BLaER1 (cell line): Measurements from ENCODE around the gene SLC1A5.

Experiments used
- H3K27ac ChIP-seq: shearing (Covaris generic); formaldehyde crosslinking; 2 replicates; pipeline ENCODE4 v1.8.1; 2022
- H3K27me3 ChIP-seq: shearing (Covaris generic); formaldehyde crosslinking; 2 replicates; pipeline ENCODE4 v1.8.1; 2022
- H3K36me3 ChIP-seq: shearing (Covaris generic); formaldehyde crosslinking; 2 replicates; pipeline ENCODE4 v1.8.1; 2022
- H3K4me1 ChIP-seq: shearing (Covaris generic); formaldehyde crosslinking; 2 replicates; pipeline ENCODE4 v1.8.1; 2022
- H3K4me2 ChIP-seq: shearing (Covaris generic); formaldehyde crosslinking; 2 replicates; pipeline ENCODE4 v1.8.1; 2022
- H3K4me3 ChIP-seq: shearing (Covaris generic); formaldehyde crosslinking; 2 replicates; pipeline ENCODE4 v1.8.1; 2022
- H3K9ac ChIP-seq: shearing (Covaris generic); formaldehyde crosslinking; 2 replicates; pipeline ENCODE4 v1.8.1; 2022
- H3K9me3 ChIP-seq: shearing (Covaris generic); formaldehyde crosslinking; 2 replicates; pipeline ENCODE4 v1.8.1; 2022
- H4K20me1 ChIP-seq: shearing (Covaris generic); formaldehyde crosslinking; 2 replicates; pipeline ENCODE4 v1.8.1; 2022
- Cebpa-rat ChIP-seq: shearing (Covaris generic); IDR thresholded peaks from 2 replicates; pipeline ENCODE4 v1.8.1; 2022

The SLC1A5 gene

DNA sequence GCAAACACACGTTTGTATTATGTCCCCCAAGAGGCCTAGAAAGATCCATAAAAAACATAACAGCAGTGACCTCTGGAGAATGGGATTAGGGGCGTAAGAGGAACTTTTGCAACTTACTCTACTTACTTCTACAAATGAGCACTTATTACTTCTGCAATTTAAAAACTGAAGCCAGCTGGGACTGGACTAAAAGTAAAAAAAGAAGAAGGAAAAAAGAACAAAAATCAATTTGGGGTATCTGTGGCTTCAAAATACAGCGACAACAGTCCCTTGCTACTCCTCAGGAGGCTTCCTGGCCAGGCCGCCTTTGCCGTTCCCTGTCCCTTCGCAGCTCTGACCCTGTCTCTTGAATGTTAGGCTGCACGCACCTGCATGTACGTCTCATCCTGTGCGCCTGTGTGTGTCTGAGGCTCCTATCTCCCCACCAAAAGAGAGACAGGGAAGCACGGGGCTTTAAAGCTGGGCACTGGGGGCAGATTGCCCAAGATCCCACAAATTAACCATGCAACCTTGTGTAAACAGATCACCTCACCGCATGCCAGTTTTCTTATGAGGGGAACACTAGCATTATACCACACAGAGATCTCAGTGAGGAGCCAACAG, 54.6 kb downstream of the SLC1A5 start:
- Histone ChIP-seq H3K27ac (no peak overlapping the region), H3K4me1 (peaks cover 53% of the 10 kb centered on the region), H3K4me2 (no peak overlapping the region), H3K36me3 (peaks cover 99% of the 10 kb centered on the region), H3K9ac (no peak overlapping the region), H4K20me1 (peaks cover 100% of the 10 kb centered on the region), H3K4me3 (no peak overlapping the region), H3K27me3 (no peaks in the 10 kb centered on the region), H3K9me3 (no peaks in the 10 kb centered on the region)
- TF ChIP-seq Cebpa-rat, result no peak

DNA sequence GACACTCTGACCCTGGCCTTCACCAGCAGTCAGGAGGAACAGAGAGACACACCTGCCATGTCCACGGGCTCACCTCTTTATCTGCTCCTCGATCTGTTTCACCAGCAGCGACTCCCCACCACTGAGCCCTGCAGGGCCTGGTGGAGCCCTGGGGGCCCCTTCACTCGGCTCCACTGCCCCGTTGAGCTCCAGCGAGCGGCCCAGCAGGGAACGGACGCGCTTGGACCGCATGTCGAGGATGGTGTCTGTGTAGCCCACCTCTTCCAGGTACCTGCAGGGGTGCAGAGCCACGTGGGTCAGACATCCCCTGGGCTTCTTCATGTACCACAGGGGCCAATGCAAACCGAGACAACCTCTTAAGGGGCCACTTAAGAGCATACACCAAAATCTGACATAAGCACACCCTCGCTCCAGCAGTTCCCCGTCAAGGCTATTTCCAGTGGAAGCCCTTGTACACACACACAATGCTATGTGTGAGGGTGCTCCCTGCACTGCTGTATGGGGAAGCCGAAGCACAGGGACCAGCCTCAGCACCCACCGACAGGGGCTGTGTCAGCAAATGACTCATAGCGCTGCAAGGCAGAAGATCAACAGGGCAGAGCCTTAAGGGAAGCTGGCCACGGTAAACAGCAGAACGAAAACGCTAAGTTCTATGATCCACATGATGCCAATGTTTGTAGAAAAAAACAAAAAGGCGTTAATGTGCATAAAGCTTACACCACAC, 55.3 kb downstream of the SLC1A5 start:
- H3K27me3 ChIP-seq, result no peaks in the 10 kb centered on the region
- no peaks in the 10 kb centered on the region for H3K9me3 ChIP-seq
- H3K4me2 ChIP-seq, result peak overlapping the region; percentile 99
- no peak overlapping the region for H3K4me3 ChIP-seq
- H3K27ac ChIP-seq, result no peak overlapping the region
- H4K20me1 ChIP-seq, result peaks cover 100% of the 10 kb centered on the region
- no peak for TF ChIP-seq Cebpa-rat
- no peak overlapping the region for H3K9ac ChIP-seq
- peaks cover 60% of the 10 kb centered on the region for H3K4me1 ChIP-seq
- H3K36me3 ChIP-seq, result peaks cover 99% of the 10 kb centered on the region

DNA sequence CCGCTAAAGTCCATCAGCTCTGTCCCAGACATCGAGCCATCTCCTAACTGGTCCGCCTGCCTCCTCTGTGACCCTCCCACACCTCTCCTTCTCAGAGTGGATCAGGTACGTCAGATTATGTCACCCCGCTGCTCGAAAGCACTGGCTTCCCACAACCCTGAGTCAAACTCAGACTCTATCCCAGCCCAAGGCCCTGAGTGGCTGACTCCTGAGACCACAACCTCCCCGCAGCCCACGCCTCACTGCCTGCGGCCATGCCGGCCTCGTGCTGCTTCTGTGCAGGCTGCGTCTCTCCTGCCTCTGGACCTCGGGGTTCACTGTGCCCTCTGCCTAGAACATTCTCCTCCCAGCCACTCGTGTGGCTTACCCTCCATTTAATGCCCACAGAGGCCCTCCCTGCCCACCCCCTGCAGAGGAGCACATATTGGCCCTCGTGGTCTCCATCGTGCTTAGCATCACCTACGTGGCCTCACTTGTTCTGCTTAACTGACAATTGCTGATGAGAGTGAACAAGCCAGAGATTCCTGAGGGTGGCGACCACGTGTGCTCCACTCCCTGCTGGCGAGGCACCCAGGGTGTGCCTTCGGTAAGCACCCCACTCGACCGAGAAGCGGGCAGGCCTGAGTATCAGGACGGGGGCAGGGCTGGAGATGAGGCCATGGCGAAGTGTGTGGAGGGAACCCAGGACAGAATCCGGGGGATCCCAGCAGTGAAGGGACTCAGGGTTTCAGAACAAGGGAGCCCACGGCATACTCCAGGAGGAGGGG, 56.0 kb downstream of the SLC1A5 start:
- Histone ChIP-seq H3K4me2 (peak overlapping the region; percentile 99), H3K27ac (0 out of 2 replicates have a peak overlapping the region, but pooled peaks have one; percentile 18), H3K36me3 (peaks cover 99% of the 10 kb centered on the region), H3K9me3 (no peaks in the 10 kb centered on the region), H3K9ac (0 out of 2 replicates have a peak overlapping the region, but pooled peaks have one; percentile 55), H4K20me1 (peaks cover 100% of the 10 kb centered on the region), H3K4me1 (peaks cover 68% of the 10 kb centered on the region), H3K27me3 (no peaks in the 10 kb centered on the region), H3K4me3 (no peak overlapping the region)
- TF ChIP-seq Cebpa-rat, result no peak

DNA sequence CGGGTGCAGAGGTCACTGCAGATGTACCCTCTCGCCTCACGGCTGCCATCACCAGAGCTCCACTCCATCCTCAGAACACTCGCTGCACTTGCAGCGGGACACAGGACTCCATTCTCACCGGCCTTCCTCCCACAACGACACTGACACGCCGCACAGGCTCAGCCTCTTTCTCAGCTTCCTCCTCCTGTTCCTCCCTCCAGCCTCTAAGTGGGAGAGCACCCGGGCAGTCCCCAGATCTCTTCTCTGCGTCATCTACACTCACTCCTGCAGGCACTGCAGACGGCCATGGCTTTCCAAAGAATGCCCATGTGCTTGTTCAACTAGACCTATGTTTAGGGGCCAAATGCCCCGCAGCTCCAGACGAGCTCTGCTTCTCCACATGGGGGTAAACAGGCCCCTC, 56.8 kb downstream of the SLC1A5 start:
- peaks cover 100% of the 10 kb centered on the region for H4K20me1 ChIP-seq
- H3K36me3 ChIP-seq, result peaks cover 99% of the 10 kb centered on the region
- no peaks in the 10 kb centered on the region for H3K27me3 ChIP-seq
- H3K27ac ChIP-seq, result peak overlapping the region; percentile 18; the same call in 1 of the 2 replicates
- H3K9me3 ChIP-seq, result no peaks in the 10 kb centered on the region
- no peak overlapping the region for H3K4me3 ChIP-seq
- no peak for TF ChIP-seq Cebpa-rat
- 0 out of 2 replicates have a peak overlapping the region, but pooled peaks have one; percentile 55 for H3K9ac ChIP-seq
- peaks cover 75% of the 10 kb centered on the region for H3K4me1 ChIP-seq
- H3K4me2 ChIP-seq, result peak overlapping the region; percentile 99

DNA sequence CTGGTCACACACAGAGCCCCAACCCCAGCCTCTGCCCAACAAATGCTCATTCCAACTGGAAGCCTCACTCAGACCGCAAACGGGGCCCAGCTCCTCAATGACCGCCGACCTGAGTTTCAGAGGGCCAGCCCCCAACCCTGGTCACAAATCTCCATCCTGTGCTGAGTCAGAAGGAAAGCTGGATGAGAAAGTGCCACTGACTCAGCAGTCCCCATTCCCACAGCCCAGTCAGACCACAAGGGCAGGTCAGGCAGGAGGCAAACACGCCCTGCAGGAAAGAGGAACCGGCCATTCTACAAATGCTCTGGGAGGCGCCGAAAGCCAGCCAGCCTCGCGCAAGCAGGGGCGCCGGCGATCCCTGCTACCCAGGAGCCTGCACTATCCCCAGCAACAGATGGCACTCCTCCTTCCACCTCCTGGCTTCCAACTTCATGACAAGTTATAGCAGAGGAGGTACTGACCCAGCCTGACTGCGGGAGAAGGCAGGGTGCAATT, 57.3 kb downstream of the SLC1A5 start:
- Histone ChIP-seq H3K27me3 (no peaks in the 10 kb centered on the region), H3K27ac (peak overlapping the region; percentile 85), H4K20me1 (peaks cover 100% of the 10 kb centered on the region), H3K4me2 (peak overlapping the region; percentile 99), H3K9me3 (no peaks in the 10 kb centered on the region), H3K36me3 (peaks cover 99% of the 10 kb centered on the region), H3K4me1 (peaks cover 81% of the 10 kb centered on the region), H3K9ac (no peak overlapping the region), H3K4me3 (no peak overlapping the region)
- no peak for TF ChIP-seq Cebpa-rat

DNA sequence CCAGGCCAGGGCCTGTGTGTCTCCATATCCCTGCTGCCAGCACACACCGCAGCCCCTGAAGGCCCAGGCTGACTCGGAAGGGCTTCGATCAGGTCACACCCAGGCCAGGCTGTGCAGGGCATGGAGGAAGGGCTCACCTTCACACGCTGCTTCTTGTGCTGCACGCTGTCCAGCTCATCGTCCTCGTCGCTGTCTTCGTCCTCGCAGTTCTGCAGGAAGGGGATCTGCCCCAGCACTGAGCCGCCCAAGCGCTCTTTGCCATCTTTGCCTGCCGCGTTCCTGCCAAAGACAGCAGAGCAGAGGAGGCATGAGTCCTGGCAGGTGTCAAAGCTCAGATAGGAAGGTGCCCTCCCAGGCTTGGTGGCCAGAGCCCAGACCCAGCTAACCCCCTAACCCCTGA, 57.8 kb downstream of the SLC1A5 start:
- peak overlapping the region; percentile 12; the same call in 1 of the 2 replicates for H3K9ac ChIP-seq
- peak overlapping the region; percentile 85 for H3K27ac ChIP-seq
- no peak overlapping the region for H3K4me3 ChIP-seq
- peak overlapping the region; percentile 99 for H3K4me2 ChIP-seq
- peaks cover 99% of the 10 kb centered on the region for H3K36me3 ChIP-seq
- H3K27me3 ChIP-seq, result no peaks in the 10 kb centered on the region
- H3K9me3 ChIP-seq, result no peaks in the 10 kb centered on the region
- TF ChIP-seq Cebpa-rat, result no peak
- H4K20me1 ChIP-seq, result peaks cover 100% of the 10 kb centered on the region
- peaks cover 85% of the 10 kb centered on the region for H3K4me1 ChIP-seq

DNA sequence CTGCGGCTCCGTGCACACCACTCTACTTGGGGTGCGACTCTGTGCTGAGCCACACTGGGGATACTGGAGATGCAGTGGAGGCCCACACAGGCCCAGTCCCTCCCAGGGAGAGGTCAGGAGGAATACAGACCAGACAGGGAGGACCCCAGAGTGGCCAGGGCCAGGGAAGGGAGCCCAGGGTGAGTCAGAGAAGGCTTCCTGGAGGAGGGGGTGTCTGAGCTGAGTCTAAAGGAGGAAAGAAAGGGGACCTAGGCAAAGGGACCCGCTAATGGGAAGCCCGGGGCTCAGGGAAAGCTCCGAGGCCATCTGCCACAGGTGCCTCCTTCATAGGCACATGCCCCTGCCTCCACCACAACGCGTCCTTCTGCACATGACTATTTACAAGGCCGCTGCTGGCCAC, 58.2 kb downstream of the SLC1A5 start:
- peak overlapping the region; percentile 12 for H3K9ac ChIP-seq
- peaks cover 99% of the 10 kb centered on the region for H3K36me3 ChIP-seq
- H3K4me1 ChIP-seq, result peaks cover 89% of the 10 kb centered on the region
- peak overlapping the region; percentile 99 for H3K4me2 ChIP-seq
- H3K9me3 ChIP-seq, result no peaks in the 10 kb centered on the region
- no peak for TF ChIP-seq Cebpa-rat
- no peak overlapping the region for H3K4me3 ChIP-seq
- peaks cover 100% of the 10 kb centered on the region for H4K20me1 ChIP-seq
- H3K27ac ChIP-seq, result peak overlapping the region; percentile 85
- no peaks in the 10 kb centered on the region for H3K27me3 ChIP-seq

DNA sequence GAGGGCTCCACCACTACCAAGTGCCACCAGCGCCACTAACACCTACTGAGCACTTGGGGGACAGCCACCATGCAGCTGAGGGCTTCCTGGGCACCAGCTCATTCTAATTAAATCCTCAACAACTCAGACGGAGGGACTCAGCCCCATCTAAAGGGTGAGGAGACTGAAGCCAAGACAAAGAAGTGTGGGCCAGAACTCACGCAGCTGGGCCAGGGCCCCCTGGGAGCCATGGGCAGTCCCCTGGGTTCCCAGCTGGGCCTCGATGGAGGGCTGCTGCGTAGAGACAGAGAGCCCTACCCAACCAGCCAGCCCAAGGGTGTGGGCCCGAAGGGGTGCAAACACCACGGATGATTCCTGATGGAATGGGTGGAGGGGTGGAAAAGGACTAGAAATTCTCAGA, 58.7 kb downstream of the SLC1A5 start:
- H3K4me3 ChIP-seq, result no peak overlapping the region
- H3K4me2 ChIP-seq, result peak overlapping the region; percentile 99
- peaks cover 99% of the 10 kb centered on the region for H3K36me3 ChIP-seq

DNA sequence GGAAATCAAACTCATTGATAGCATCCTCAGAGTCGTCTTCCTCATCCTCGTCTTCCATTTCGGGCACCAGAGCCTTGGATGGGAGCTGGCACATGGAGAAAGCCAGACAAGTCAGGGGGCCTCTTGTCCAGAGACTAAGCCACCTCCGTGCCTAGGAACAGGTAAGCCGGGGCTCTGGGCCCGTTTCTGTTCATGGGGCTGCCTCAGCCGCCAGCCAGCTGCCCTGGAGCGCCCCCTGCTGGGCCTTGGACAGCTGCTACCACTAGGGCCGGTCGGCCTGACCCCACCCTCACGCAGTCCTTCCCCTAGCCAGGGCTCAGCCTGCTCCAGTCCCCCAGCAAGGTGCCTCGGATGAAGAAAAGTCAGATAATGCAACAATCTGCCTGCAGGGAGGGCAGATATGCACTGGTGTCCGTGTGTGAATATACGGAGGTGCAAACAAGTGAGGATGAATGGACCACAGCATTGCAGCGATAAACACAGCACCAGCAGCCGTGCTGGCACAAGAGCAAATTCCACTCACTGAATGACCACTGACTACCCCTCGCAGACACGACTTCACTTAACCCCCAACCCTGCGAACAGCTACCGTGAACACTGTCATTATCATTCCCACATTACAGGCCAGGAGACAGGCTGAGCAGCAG, 59.6 kb downstream of the SLC1A5 start:
- Histone ChIP-seq H3K4me1 (peaks cover 100% of the 10 kb centered on the region), H3K9ac (peak overlapping the region; percentile 64), H4K20me1 (peaks cover 100% of the 10 kb centered on the region), H3K4me2 (peak overlapping the region; percentile 99), H3K4me3 (peak overlapping the region; percentile 56), H3K36me3 (peaks cover 100% of the 10 kb centered on the region), H3K9me3 (no peaks in the 10 kb centered on the region), H3K27me3 (no peaks in the 10 kb centered on the region), H3K27ac (peak overlapping the region; percentile 85)
- no peak for TF ChIP-seq Cebpa-rat

More for the DNA sequence above, 58.7 kb downstream of the SLC1A5 start:
- Histone ChIP-seq H3K27me3 (no peaks in the 10 kb centered on the region), H3K9me3 (no peaks in the 10 kb centered on the region), H3K9ac (peak overlapping the region; percentile 12), H3K4me1 (peaks cover 94% of the 10 kb centered on the region), H4K20me1 (peaks cover 100% of the 10 kb centered on the region), H3K27ac (peak overlapping the region; percentile 85)
- TF ChIP-seq Cebpa-rat, result no peak
